GM15510 (cell line): ENCODE data around the gene CORO2B.

Source experiments
- POLR2A ChIP-seq: IDR thresholded peaks from 3 replicates; pipeline ENCODE4 v1.6.1; 2011; ENCODE audit warnings: borderline replicate concordance; ENCODE audit not compliant: insufficient read length; ENCODE audit errors: extremely low read depth

CORO2B gene

DNA sequence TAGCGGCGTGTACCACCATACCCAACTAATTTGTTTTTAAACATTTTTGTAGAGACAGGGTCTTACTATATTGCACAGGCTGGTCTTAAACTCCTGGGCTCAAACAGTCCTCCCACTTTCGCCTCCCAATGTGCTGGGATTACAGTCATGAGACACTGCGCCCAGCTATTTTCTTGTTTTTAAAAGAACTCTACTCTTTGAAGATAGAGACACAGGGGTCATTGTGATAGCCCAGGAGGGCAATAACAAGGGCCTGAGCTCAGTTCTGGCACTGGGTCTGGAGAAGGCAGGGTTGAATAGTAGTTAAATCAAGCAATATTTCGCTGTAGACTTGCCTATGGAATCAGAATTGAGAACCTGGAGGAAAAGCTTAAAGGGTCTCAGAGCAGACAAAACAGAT, 143.1 kb downstream of the CORO2B start:
- TF ChIP-seq POLR2A = no peak

DNA sequence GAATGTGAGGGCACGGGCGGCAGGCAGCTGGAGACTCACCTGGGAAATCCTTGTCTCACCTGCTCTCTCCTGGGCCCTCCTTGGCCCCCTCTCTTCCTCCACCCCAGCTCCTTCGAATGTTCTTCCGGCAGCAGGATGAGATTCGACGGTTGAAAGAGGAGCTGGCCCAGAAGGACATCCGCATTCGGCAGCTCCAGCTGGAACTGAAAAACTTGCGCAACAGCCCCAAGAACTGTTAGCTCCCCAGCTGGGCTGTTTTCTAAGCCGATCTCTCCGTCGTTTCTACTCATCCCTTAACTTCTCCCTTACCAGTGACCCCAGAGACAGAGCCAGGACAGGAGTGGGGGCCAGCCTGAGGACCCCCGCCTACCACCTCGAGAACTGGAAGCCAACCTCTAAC, 146.9 kb downstream of the CORO2B start:
- TF ChIP-seq POLR2A = no peak

DNA sequence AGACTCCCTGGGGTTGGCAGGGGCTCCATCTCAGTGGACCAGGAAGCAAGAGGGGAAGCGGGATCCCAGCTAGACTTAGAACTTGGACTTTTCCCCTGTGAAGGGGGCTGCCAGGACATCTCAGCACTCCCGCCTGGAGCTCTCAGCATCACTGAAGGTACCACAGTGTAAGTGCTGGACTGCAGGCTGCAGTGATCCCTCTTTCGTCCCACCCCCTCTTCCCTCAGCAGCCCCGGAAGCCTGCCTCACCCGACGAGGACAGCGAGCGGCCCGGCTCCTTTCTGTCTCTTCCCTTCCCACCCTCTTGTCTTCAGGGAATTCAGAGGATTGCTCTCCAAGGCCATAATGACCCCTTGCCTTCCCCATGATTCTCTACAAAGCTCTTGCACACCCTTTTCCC, 147.5 kb downstream of the CORO2B start:
- no peak for TF ChIP-seq POLR2A

GRCh38 chr15:68729789-68730411, 151.1 kb downstream of the CORO2B start:
- no peak for TF ChIP-seq POLR2A

GRCh38 chr15:68730471-68730919, 151.7 kb downstream of the CORO2B start:
- no peak for TF ChIP-seq POLR2A

DNA sequence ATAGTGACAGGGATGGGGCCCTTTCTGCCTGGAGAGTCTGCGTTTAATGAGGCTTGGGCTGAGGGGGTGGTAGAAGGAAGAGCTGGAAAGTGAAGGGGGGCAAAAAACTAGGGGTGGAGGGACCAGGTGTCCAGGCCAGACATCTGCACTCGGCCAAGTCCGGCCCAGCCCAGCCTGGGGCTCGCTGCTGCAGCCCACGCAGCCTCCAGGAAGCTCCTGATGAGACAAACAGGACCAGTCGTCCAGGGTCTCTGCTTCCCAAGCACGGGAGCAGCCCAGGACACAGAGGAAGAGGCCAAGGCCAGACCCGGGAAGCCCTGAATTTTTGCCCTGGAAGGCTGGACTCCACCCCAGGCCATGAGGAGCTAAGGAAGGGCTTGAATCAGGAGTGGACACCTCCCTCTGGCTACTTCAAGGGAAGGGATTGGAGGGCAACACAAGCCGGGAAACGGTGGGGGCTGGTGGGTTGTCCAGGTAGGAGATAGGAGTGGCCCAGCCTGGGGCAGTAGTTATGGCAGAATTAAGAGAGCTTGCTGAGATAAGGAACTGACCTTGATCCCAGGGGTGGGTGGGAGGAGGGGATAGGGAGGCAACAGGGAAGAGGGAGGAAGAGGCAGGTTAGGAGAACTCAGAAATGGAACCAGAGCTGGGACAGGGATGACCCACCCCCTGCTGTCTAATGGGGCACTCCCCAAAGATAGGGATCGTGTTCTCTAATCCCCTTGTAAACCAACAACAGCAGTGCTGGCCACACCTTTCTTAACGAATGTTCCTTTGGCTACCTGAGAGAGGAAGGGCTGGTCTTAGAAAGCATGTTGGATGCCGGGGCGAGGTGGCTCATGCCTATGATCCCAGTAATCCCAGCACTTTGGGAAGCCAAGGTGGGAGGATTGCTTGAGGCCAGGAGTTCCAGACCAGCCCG, 152.4 kb downstream of the CORO2B start:
- no peak for TF ChIP-seq POLR2A

DNA sequence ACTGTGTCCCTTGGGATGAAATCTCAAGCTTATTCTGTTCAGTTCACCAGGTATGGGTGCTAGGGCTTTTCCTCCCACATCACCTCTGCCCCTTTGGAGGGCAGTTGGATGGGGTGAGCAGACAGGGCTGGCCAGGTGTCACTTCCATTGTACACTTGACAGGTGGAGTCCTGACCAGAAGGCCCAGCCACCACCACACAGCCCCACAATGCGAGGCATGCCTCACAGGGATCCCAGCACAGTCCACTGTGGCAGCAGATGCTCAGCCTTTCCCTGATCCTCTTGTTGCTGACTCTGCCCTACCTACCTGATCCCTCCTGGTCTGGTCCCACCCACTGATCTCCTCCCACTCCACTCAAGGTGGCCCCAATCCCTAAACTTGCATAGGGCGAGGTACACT, 153.7 kb downstream of the CORO2B start:
- TF ChIP-seq POLR2A = no peak

- TF ChIP-seq POLR2A = no peak
Observed at GRCh38 chr15:68733666-68734065, 154.9 kb downstream of the CORO2B start.

DNA sequence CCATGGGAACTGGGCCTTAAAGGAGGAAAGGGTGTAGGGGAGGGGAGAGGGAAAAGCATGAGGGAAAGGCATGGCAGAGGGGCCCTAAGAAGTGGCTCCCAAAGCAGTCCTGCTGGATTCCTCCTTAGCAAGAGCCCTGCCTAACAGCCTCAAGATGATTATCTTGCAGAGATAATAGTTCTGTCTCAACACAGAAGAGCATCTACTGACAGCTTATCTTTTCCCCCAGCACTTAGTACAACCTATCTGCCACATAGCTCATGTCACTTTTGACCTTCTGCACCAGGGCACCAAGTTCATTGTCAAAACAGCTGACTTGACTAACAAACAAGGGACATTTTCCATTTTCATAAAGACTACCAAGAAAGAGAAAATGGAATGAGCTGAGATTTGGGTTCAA, 155.6 kb downstream of the CORO2B start:
- TF ChIP-seq POLR2A = no peak

DNA sequence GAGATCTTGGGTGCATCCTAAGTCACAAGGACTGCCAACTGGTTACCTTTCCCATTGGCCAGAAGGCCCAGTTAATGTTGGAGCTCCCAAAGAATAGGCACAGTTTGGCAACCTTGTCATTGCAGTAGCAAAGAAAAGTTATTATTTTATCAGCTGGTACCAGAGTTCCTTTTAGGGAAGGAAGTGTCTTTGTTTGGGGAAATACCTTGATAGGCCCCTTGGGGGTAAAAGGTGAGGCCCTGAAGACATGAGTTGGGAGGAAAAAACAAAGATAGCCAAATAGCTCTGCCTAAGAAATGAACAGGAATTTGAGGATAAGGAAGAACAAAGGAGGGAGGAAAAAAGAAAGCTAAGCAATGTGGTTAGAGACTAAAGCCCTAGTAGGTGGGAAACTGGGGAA, 156.1 kb downstream of the CORO2B start:
- TF ChIP-seq POLR2A = no peak

GRCh38 chr15:68735610-68736009, 156.8 kb downstream of the CORO2B start:
- TF ChIP-seq POLR2A = no peak

DNA sequence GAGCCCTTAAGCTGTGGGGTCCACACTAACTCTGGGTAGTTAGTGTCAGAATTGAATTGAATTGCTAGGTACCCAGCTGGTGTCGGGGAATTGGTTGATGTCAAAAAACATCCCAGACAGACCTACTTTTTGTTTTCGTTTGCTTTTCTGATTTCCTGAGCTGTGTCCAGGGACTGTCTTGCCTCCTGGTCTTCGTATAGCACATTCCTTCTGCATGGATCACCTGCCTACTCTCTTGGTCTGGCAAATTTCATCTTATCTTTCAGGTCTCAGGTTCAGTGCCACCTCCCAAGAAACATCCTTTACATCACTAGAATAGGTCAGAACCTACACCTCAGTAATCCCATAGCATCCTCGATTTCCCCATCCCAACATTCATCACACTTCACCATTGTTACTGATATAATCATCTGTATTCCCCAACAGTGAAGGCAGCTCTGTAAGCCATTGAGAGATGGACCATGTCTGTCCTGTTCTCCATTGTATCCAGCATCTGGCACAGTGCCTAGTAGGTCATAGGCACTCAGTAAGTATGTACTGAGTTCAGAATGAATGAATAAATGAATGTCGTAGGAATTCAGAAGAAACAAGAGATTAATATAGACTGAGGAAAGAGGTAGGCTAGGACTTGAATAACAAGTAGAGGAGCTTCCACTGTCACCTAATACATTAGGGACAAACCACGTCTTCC, 160.7 kb downstream of the CORO2B start:
- no peak for TF ChIP-seq POLR2A

DNA sequence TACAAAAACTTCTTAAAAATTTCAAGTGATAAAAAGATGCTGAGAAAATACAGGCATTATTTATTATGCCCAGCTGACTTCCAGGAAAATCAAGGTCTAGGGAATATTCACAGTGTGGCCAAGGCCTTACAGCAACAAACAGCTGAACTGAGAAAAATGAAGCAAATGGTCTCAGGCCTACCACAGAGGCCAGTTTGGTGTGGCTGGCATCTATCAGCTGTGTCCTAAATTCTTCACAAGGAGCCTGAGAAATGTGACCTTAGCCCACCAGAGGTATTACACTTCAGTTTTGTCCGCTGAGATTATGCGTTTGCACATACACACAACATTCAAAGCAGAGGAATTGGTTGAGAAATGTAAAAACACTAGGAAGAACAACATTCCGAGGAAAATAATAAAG, 164.5 kb downstream of the CORO2B start:
- no peak for TF ChIP-seq POLR2A

GRCh38 chr15:68749365-68749764, 170.6 kb downstream of the CORO2B start:
- TF ChIP-seq POLR2A = no peak

GRCh38 chr15:68749793-68750192, 171.0 kb downstream of the CORO2B start:
- no peak for TF ChIP-seq POLR2A

DNA sequence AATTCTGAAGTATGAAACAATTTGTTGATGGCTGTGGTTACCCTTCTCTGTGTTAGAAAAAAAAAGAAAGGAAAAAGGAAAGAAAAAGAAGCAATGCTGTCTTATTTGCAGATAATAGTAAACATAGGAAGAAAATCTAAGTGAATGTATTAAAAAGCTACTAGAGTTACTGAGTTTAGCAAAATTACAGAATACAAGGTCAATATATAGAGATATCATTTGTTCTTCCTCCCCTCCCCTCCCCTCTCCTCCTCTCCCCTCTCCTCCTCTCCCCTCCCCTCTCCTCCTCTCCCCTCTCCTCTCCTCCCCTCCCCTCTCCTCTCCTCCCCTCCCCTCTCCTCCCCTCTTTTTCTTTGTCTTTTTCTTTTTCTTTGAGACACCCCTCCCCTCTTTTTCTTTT, 172.8 kb downstream of the CORO2B start:
- no peak for TF ChIP-seq POLR2A

GRCh38 chr15:68755731-68756130, 176.9 kb downstream of the CORO2B start:
- TF ChIP-seq POLR2A = no peak

DNA sequence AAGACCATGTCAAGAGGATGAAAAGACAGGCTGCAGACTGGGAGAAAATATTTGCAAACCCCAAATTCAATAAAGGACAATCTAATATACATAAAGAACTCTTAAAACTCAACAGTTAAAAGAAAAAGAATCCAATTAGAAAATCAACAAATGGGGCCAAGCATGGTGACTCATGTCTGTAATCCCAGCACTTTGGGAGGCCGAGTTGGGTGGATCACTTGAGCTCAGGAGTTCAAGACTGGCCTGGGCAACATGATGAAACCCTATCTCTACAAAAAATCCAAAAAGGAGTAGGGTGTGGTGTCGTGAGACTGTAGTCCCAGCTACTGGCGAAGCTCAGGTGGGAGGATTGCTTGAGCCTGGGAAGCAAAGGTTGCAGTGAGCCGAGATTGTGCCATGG, 184.3 kb downstream of the CORO2B start:
- no peak for TF ChIP-seq POLR2A
